HepG2 (cell line): ENCODE measurements around the gene COX7A1. TPM values are rescaled to one million over a fixed set of nuclear protein-coding genes. Genes with fewer than 3 reads are reported as not detected.

ENCODE experiments used
- ARNT ChIP-seq: fragments of 450-650 bp; IDR thresholded peaks from 2 replicates; pipeline ENCODE4 v1.6.1; 2017
- GTF3A ChIP-seq: sonication (generic); formaldehyde crosslinking; conservative IDR thresholded peaks from 2 replicates; pipeline ENCODE4 v1.4.0; 2020; ENCODE audit warnings: mild to moderate bottlenecking, missing genetic modification reagents
- IRF2 ChIP-seq: IDR thresholded peaks from 2 replicates; pipeline ENCODE4 v1.6.1; 2018; ENCODE audit warnings: missing genetic modification reagents, missing compliant biosample characterization
- MBD4 ChIP-seq: IDR thresholded peaks from 2 replicates; pipeline ENCODE4 v1.6.1; 2012; ENCODE audit warnings: low read length, inconsistent platforms, borderline replicate concordance
- RAD21 ChIP-seq: fragments of 450-650 bp; formaldehyde crosslinking; IDR thresholded peaks from 2 replicates; pipeline ENCODE4 v1.5.0; 2020; ENCODE audit warnings: mild to moderate bottlenecking
- SIX4 ChIP-seq: sonication (generic); formaldehyde crosslinking; IDR thresholded peaks from 2 replicates; pipeline ENCODE4 v1.4.0; 2020; ENCODE audit warnings: missing genetic modification reagents
- SNRNP70 ChIP-seq: fragments of 200-400 bp; formaldehyde crosslinking; IDR thresholded peaks from 2 replicates; pipeline ENCODE4 v1.6.1; 2017; ENCODE audit warnings: mild to moderate bottlenecking, low read depth, low read length, moderate library complexity
- SPEN ChIP-seq: sonication (generic); formaldehyde crosslinking; IDR thresholded peaks from 2 replicates; pipeline ENCODE4 v1.5.1; 2020; ENCODE audit warnings: low read depth, mild to moderate bottlenecking, missing genetic modification reagents
- STAG1 ChIP-seq: sonication (generic); formaldehyde crosslinking; IDR thresholded peaks from 2 replicates; pipeline ENCODE4 v1.4.0; 2020; ENCODE audit warnings: missing genetic modification reagents
- TBX2 ChIP-seq: sonication (generic); formaldehyde crosslinking; IDR thresholded peaks from 2 replicates; pipeline ENCODE4 v1.5.0; 2020; ENCODE audit warnings: missing genetic modification reagents, mild to moderate bottlenecking, borderline replicate concordance
- TGIF2 ChIP-seq: IDR thresholded peaks from 2 replicates; pipeline ENCODE4 v1.6.1; 2016; ENCODE audit warnings: control low read depth, missing compliant biosample characterization
- ZNF142 ChIP-seq: sonication (generic); formaldehyde crosslinking; IDR thresholded peaks from 2 replicates; pipeline ENCODE4 v1.4.0; 2020; ENCODE audit warnings: missing genetic modification reagents
- ZNF253 ChIP-seq: sonication (generic); formaldehyde crosslinking; IDR thresholded peaks from 2 replicates; pipeline ENCODE4 v1.8.0; 2022; ENCODE audit warnings: mild to moderate bottlenecking, missing genetic modification reagents, borderline replicate concordance
- ZNF292 ChIP-seq: sonication (generic); formaldehyde crosslinking; IDR thresholded peaks from 2 replicates; pipeline ENCODE4 v1.8.1; 2022; ENCODE audit warnings: mild to moderate bottlenecking, low read depth, missing genetic modification reagents, borderline replicate concordance
- ZNF598 ChIP-seq: sonication (generic); formaldehyde crosslinking; IDR thresholded peaks from 2 replicates; pipeline ENCODE4 v1.5.1; 2020; ENCODE audit warnings: mild to moderate bottlenecking, missing genetic modification reagents, borderline replicate concordance
- ZZZ3 ChIP-seq: sonication (generic); formaldehyde crosslinking; IDR thresholded peaks from 2 replicates; pipeline ENCODE4 v1.4.0; 2020; ENCODE audit warnings: missing genetic modification reagents, mild to moderate bottlenecking, borderline replicate concordance
- polyA plus RNA-seq, 8 experiments: library from polyadenylated mRNA; depleted of rRNA in 3 of 8; stranded (reverse) in 7 of 8; unstranded in 1 of 8; fragments of >200 nt; fragmentation: Illumina TruSeq in 4 of 8; extraction: Trizol in 4 of 8; gene quantifications; 2 replicates each; pipeline versions ENCODE4 v1.2.1 to v1.2.3, GENCODE V29; 2011 to 2016; ENCODE audit warnings: low read depth in 4 of 8, missing spikeins in 1 of 8, mixed read lengths in 1 of 8; ENCODE audit not compliant: insufficient read depth in 1 of 8
- total RNA-seq, 5 experiments: library from RNA; depleted of rRNA; stranded (reverse); fragments of >200 nt; fragmentation: Illumina TruSeq; extraction: Trizol; gene quantifications; 2 replicates each; pipeline ENCODE4 v1.2.3, GENCODE V29; 2016; ENCODE audit warnings: low read depth in 1 of 5
- TF ChIP-seq, protein P1 (sequence below): sonication (generic); formaldehyde crosslinking; IDR thresholded peaks from 2 replicates; pipeline ENCODE4 v1.8.0; 2022; ENCODE audit warnings: missing genetic modification reagents, mild to moderate bottlenecking, moderate library complexity, borderline replicate concordance
- TF ChIP-seq, protein P2 (sequence below): sonication (generic); formaldehyde crosslinking; IDR thresholded peaks from 2 replicates; pipeline ENCODE4 v1.5.1; 2020; ENCODE audit warnings: mild to moderate bottlenecking, missing genetic modification reagents

COX7A1 gene
- total and polyA plus RNA-seq, 2 of the 13 experiments (the other 11 are each of a cell fraction or from before 2014, with no cell fraction given) = not detected

DNA sequence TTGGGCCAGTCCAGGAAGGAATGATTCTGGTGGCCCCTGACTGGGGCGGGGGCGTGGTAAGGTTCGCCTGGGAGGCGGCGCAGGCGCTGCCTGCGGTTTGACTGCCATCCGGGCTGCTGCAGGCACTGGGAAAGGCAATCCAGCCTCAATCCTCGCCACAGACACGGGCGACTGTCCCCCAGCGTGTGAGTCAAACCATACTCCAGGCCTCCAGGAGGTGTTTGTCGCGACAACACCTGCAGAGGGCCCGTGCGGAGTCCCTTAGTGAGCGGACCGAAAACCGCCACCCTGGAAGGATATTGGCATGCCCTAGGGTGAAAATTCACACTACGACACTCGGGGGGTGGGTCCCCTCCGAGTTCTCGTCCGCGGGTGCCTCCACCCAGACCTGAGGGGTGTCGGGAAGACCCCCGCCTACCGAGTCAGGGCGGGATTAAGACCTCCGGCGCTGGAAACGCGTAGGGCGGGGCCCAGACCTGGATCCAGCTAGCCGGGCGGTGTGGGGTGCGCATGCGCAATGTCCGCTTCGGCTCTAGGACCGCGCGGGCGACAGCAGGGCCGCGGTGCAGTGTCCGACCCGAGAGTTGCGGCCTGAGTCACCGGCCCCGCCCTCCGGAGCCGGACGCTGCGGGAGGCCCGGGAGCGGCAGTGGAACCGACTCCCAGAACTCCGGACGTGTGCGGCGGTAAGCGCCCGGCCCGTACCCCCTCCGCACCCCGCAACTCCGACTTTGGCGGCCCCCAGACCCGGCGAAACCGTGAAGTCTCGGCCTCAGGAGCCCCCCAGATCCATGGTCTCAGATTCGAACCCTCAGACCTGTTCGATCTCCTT is 12.6 kb downstream of the COX7A1 start, which contains the start of gene CAPNS1 (continued):
- TF ChIP-seq ZNF292 (CRISPR knock-in tag) (no peak; the same call in 1 of the 2 replicates), ARNT (no peak), SIX4 (CRISPR knock-in tag) (no peak), RAD21 (peak; percentile 43; the same call in 1 of the 2 replicates), GTF3A (CRISPR knock-in tag) (no peak), TGIF2 (peak; percentile 42; the same call in 1 of the 2 replicates), TBX2 (peak; percentile 72; the same call in 1 of the 2 replicates), ZNF598 (CRISPR knock-in tag) (no peak), ZNF253 (CRISPR knock-in tag) (no peak), STAG1 (no peak), MBD4 (no peak), SPEN (peak; percentile 91), IRF2 (peak; percentile 50; the same call in 1 of the 2 replicates), ZNF142 (CRISPR knock-in tag) (0 out of 2 replicates have a peak, but pooled peaks have one; percentile 44), ZZZ3 (0 out of 2 replicates have a peak, but pooled peaks have one; percentile 43), SNRNP70 (no peak)
- TF ChIP-seq, protein P1, sequence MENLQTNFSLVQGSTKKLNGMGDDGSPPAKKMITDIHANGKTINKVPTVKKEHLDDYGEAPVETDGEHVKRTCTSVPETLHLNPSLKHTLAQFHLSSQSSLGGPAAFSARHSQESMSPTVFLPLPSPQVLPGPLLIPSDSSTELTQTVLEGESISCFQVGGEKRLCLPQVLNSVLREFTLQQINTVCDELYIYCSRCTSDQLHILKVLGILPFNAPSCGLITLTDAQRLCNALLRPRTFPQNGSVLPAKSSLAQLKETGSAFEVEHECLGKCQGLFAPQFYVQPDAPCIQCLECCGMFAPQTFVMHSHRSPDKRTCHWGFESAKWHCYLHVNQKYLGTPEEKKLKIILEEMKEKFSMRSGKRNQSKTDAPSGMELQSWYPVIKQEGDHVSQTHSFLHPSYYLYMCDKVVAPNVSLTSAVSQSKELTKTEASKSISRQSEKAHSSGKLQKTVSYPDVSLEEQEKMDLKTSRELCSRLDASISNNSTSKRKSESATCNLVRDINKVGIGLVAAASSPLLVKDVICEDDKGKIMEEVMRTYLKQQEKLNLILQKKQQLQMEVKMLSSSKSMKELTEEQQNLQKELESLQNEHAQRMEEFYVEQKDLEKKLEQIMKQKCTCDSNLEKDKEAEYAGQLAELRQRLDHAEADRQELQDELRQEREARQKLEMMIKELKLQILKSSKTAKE (CRISPR knock-in tag) = no peak
- TF ChIP-seq, protein P2, sequence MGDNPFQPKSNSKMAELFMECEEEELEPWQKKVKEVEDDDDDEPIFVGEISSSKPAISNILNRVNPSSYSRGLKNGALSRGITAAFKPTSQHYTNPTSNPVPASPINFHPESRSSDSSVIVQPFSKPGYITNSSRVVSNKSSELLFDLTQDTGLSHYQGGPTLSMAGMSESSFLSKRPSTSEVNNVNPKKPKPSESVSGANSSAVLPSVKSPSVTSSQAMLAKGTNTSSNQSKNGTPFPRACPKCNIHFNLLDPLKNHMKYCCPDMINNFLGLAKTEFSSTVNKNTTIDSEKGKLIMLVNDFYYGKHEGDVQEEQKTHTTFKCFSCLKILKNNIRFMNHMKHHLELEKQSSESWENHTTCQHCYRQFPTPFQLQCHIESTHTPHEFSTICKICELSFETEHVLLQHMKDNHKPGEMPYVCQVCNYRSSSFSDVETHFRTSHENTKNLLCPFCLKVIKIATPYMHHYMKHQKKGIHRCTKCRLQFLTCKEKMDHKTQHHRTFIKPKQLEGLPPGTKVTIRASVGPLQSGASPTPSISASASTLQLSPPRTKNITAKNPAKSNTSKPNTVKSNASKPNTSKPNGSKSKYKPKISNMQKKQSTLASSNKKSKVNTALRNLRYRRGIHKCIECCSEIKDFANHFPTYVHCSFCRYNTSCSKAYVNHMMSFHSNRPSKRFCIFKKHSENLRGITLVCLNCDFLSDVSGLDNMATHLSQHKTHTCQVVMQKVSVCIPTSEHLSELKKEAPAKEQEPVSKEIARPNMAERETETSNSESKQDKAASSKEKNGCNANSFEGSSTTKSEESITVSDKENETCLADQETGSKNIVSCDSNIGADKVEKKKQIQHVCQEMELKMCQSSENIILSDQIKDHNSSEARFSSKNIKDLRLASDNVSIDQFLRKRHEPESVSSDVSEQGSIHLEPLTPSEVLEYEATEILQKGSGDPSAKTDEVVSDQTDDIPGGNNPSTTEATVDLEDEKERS (CRISPR knock-in tag) = no peak
